ENCODE data around the gene ADH1C.
"Not testable (repeated sequence)": the region's sequence is repeated elsewhere in the genome, so short reads cannot be mapped to it uniquely, and the experiment has no call there.

ADH1C gene

DNA sequence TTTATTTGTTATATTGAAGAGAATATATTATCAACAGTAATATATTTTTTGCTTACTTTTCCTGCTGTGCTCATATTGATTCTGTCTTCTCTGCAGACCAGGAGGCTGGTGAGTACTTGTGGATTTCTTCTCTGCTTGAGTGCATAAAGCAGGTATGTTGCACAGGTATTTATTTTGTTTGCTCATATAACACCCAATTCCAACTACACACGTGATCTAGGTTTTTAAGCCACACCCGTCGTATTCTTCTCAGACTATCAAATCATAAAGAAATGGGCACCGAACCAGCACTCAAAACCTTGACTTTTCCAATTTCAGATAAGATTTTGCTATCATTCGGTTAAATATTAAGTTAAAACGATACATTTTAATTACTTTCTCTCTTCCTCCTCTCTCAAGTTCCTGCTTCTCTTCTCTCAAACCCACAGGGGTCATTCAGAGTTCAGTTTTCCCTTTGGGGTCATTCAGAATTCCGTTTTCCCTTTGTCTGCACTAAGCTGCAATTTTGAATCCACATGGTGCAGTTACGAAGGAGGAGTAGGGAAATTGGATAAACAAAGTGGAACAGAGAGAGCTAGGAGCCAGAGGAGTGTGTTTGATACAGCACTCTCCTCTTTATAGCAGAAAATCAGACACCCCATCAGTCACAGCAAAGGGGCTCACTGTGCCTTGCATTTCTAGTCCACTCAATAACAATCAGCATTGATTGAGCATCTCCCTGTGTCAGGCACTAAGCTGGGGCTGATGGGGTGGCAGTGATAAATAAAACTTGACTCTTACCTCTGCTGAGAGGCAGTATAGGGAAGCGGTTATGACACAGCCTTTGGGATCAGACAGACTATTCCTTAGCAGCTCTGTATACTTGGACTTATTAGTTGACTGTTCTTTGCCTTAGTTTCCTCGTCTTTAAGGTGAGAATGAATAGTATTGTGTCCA, at the start of gene ADH1C:
Gene ADH1C (minus strand): TSS at position 145 of the 936 bp plus-strand sequence. CDS start 71 bp downstream, at position 74.
- no peak for DNase-seq (ENCODE audit: low read depth, low spot score)

DNA sequence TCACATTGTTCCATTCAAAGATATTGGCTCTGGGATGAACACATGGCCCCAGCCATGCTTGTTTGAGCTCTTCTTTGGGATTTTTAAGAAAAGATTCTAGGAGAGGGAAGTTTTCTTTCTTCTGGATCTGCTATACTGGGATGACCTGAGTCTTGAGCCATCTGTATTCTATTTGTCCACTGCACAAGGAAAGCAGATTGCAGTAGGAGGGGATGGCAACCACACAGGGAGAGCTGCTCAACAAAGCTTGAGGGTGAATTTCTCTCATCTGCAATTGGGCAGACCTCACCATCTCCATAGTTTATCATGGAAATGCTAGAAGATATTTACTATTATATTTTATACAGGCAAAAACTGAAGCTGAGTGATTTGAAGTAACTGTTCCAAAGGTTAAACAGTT, 48.3 kb upstream of the ADH1C start:
- no peak for DNase-seq (ENCODE audit: low read depth, low spot score)

DNA sequence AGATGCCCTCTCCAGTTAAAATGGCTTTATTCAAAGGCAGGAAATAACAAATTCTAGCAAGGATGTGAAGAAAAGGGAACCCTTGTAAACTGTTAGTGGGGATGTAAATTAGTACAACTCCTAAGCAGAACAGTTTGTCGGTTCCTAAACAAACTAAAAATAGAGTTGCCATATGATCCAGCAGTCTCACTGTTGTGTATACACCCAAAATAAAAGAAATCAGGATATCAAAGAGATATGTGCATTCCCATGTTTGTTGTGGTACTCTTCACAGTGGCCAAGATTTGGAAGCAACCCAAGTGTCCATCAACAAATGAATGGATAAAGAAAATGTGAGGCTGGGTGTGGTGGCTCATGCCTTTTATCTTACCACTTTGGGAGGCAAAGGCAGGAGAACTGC, 46.5 kb upstream of the ADH1C start:
- no peak for DNase-seq (ENCODE audit: low read depth, low spot score)

DNA sequence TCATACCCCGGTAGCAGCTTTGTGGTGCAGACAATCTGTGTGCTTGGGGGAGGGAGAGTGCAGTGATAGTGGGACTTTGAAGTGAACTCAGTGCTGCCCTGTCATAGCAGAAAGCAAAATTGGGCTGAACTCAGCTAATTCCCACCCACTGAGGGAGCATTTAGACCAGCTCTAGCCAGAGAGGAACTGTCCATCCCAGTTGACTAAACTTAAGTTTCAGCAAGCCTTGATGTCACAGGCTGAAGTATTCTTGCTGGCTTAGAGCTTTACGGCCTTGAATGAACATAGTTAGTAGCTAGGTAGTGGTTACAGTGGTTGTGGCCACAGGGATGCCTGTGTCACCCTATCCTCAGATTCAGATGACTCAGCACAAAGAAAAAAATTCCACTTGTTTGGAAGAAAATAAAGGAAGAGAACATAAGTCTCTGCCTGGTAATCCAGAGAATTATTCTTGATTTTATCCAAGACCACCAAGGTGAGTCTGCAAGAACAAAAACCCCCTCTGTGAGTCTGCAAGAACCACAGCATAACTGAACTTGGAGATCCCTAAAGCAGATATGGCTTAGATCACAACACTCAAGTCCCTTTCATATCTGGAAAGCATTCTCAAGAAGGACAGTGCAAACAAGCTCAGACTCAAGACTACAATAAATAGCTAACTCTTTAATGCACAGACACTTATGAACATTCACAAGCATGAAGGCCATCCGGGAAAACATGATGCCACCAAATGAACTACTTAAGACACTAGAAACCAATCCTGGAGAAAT, 43.2 kb upstream of the ADH1C start:
- no peak for DNase-seq (ENCODE audit: low read depth, low spot score)

DNA sequence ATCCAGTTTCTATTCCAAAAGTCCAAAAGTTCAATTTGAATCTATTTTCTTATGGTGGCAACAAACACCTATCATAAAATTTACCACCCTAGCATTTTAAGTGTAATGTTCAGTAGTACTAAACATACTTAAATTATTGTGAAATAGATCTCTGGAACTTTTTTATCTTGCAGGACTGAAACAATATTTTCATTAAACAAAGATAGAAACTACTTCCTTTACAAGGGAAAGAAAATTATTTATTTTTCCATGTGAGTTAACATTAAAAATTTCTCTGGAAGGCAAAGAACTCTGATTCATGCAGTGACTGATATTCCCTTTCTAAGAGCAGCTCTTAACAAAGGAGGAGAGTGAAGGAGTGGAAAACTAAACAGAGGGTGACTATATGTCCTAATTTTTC, 42.4 kb upstream of the ADH1C start:
- DNase-seq (ENCODE audit: low read depth, low spot score): no peak

DNA sequence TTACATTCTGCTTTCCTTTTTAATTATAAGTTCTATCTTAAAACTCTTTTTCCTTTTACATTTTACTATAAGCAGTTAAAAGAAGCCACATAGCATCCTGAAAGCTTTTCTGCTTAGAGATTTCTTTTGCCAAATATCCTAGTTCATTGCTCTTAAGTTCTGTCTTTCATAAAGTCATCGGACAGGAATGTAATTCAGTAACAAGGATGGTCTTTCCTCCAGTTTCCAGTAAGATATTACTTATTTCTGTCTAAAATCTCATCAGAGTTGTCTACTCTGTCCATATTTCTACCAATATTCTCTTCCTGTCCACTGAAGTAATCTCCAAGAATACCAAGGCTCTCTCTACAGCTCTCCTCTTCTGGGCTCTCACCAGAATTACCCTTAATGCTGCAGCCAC, 37.5 kb upstream of the ADH1C start:
- DNase-seq (ENCODE audit: low read depth, low spot score): no peak

DNA sequence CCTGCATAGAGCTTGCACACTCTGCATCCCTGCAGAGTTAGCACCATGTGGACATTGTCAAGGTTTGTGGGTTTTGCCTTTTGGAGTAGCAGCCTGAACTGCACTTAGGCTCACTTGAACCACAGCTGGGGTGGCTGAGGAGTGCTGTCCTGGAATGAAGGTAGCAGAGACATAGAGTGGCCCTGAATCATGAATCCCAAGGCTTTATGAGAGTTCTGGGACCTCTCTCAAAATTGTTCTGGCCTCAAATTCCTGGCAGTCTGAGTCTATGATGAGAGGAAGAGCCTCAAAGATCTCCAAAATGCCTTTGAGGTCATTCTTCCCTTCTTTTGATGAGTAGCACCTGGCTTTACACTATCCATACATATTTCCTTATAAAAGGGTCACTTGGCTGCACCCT, 37.1 kb upstream of the ADH1C start:
- DNase-seq (ENCODE audit: low read depth, low spot score): no peak

DNA sequence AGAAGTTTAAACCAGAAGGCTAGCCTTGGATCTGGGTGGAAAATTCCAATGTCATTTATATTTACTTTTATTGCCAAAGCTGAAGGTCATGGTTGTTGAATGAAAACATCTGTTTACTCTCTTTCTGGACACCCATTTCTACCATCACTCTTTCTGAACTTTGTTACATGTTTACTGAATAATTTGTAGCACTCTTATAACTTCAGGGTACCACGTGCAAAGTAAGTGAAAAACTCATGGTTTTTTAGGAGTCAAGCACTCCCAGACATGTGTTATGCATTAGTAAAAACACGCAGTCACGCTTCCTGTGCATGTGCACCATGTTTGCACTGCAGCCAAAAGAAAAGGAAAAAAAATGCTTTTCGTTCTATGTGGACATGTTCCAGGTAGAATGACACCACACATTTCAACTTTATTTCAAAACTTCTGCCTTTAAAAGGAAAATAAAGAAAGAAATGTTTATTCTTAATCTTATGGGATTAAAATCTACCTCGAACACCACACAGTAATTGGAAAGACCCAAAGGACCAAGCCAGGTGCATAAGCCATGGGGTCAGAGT, 31.4 kb upstream of the ADH1C start:
- no peak for DNase-seq (ENCODE audit: low read depth, low spot score)

DNA sequence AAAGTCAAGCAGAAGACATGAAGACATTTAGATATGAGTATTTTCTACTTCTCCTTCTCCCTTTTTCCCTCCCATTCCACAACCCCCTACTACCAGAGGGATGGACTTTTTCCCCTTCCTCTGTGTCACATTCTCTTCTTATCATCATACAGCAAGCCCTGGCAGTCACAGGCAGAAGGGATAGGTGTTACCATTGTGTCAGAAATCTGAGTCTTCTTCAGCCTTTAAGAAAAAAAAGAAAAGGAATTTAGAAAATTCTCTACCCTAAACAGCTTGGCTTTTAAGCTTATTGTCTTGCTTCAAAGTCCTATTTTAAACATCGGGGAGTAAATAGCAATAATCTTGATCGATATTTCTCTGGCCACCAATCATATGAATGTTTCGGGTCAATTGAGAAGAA, 30.9 kb upstream of the ADH1C start:
- no peak for DNase-seq (ENCODE audit: low read depth, low spot score)

DNA sequence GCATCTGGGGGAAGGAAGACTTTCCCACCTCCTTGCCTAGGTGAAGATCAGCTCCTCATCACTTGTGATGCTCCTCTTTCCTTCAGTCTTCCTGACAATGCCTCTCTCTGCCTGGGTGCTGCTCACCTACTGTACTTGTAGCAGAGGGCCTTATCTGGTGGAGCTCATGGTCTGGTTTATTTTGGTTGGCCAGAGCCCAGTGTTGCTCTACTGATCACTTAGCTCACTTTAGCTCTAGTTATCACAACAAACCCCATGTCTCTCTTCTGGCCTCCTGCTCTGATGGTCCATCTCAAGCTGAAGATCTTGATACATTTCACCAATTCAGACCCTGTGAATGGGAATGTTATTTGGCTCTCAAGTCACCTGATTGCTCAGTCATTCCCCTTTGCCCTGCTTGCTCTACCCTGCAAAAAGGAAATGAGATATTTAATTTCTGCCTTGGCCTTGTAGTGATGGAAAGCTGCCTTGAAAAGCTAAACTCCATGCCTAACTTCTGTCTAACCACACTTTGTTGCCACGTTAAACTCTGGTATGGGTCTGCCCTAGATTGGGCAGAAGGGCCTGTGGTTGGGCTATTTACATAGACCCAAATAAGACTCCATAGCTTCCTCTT, 30.3 kb upstream of the ADH1C start:
- DNase-seq (ENCODE audit: low read depth, low spot score): no peak

DNA sequence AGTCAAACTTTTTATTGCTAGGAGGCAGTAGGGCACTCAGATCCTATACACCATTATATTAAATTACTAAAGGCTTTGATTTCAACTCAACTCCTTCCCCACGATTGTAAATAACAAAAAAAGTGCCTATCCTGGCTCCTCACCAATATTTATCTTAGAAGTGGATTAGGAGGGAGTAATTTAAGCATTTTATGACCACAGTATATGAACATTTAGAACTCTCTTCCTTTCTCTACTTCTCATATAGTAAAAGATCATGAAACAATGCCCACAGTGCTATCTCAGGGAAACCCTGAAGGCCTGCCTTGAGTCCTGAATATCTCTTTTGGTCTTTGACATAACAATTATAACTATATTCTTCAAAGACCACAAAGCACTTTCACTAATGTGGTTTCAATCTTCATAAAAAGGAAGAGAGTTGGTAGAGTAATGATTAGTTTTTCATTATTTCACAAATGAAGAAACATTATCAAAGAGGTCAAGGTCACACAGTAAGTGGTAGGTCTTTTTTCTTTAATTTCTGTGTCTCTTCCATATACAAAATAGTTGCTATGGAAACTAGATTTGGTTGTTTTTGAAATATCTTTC, 29.1 kb upstream of the ADH1C start:
- no peak for DNase-seq (ENCODE audit: low read depth, low spot score)

DNA sequence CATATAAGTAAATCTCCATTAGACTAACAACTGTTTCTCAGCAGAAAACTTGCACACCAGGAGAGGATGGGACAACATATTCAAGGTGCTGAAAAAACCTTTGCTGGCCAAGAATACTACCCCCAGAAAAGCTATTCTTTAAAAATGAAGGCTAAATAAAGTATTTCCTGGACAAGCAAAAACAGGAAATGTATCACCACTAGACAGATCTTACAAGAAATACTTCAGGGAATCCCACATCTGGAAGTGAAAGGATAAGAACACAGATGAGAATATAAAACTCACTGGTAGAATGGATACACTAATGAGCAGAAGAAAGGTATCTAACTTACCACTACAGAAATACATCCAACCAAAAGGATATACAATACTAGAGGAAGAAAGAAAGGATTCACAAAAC, 27.0 kb upstream of the ADH1C start:
- DNase-seq (ENCODE audit: low read depth, low spot score): no peak

DNA sequence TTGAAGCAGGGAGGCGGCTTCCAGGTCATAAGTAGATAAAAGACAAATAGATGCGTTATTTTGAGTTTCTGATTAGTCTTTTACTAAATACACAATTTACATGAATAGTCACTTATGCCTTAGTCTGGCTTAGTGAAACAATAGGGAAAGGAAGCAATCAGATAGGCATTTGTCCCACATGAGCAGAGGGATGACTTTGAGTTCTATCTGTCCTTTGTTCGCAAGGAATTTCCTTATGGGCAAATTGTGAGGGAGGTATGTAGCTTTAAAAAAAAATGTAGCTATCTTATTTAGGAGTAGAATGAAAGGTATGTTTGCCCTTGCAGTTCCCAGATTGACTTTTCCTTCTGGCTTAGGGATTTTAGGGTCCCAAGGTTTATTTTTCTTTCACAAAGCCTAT, 26.3 kb upstream of the ADH1C start:
- no peak for DNase-seq (ENCODE audit: low read depth, low spot score)

DNA sequence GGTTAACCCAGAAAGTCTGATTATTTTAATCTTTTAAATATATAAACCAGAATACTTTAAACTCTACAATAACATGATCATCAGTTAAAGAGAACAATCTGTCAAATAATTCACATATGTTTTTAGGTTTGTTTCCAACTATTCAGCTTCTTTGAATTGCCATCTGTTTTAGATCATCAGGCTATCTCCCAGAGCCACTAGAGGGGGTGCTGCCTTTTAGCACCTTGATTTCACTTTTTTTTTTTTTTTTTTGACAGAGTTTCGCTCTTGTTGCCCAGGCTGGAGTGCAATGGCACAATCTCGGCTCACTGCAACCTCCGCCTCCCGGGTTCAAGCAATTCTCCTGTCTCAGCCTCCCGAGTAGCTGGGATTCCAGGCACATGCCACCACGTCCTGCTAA, 24.8 kb upstream of the ADH1C start:
- not testable (repeated sequence) for DNase-seq (ENCODE audit: low read depth, low spot score)

DNA sequence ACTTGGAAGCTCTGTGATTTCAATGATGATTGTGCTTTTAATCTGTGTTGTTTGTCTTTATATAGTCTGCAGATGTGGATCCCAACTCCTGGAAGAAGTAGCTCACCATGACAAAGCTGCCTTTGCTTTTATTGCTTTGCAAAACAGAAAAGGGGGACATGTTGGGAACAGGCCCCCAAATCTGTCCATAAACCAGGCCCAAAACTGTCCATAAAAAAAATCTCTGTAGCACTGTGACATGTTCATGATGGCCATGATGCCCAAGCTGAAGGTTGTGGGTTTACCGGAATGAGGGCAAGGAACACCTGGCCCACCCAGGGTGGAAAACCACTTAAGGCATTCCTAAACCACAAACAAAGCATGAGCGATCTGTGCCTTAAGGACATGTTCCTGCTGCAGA, 19.9 kb upstream of the ADH1C start:
- DNase-seq (ENCODE audit: low read depth, low spot score): not testable (repeated sequence)

DNA sequence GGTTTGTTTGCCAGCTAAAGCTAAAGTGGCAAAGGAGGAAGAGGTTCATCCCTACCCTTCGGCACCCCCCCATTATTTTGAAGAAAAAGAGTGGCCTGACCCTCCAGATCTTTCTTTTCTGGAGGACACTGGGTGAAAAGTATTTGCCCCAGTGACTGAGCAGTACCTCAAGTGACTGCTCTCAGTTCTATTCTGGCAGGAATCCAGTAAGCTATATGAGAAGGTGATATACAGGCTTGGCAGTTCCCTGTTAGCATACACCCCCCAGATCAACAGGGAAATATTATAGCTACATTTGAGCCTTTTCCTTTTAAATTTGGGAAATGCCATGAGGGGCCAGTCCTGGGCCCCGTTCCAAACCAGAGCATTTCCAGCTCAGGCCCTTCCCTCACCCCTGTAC, 15.3 kb upstream of the ADH1C start:
- not testable (repeated sequence) for DNase-seq (ENCODE audit: low read depth, low spot score)

DNA sequence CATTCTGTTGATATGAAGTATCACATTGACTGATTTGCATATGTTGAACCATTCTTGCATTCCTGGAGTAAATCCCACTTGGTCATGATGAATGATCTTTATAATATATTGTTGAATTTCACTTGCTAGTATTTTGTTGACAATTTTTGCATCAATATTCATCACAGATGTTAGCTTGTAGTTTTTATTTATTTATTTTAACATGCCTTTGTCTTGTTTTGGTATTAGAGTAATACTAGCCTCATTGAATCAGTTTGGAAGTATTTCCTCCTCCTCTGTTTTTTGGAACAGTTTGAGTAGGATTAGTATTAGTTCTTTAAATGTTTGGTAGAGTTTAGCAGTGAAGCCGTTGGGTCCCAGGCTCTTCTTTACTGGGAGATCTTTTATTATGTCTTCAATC, 13.9 kb upstream of the ADH1C start:
- DNase-seq (ENCODE audit: low read depth, low spot score): no peak

DNA sequence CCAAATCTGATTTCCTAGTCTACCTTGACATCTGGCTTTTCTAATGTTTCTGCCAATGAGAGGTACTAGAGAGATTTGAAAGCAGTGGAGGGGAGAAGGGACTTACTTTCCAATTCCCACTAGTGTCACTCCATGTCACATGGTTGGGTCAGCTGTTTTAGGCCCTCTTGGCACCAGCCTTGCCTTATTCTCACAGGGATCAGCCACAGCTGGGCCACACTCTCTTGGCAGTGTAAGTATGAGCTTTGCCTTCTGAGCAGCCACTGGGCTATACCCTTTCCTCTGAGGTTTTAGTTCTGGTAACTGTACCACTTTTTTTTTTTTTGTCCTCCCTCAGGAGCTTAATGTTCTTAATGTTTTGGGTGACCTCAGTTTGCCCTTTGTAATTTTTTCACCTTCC, 10.2 kb upstream of the ADH1C start:
- no peak for DNase-seq (ENCODE audit: low read depth, low spot score)

DNA sequence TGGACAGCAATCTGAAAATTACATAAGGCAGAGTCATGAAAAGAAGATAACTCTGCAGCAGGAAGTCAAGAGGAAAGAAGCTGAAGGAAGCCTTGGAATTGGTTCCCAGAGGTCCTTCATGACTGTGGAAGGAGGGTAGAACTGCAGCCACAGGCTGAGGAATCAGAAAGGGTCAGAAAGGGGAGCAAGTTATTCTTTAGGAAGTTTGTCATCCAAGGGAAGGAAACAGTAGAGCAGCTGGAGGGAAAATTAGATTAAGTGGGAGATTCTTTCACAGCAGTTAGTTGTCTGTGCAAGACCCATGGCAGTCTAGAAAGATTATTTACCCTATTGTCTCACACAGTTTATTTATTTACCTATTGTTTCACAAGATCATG, 9.3 kb upstream of the ADH1C start:
- DNase-seq (ENCODE audit: low read depth, low spot score): no peak

DNA sequence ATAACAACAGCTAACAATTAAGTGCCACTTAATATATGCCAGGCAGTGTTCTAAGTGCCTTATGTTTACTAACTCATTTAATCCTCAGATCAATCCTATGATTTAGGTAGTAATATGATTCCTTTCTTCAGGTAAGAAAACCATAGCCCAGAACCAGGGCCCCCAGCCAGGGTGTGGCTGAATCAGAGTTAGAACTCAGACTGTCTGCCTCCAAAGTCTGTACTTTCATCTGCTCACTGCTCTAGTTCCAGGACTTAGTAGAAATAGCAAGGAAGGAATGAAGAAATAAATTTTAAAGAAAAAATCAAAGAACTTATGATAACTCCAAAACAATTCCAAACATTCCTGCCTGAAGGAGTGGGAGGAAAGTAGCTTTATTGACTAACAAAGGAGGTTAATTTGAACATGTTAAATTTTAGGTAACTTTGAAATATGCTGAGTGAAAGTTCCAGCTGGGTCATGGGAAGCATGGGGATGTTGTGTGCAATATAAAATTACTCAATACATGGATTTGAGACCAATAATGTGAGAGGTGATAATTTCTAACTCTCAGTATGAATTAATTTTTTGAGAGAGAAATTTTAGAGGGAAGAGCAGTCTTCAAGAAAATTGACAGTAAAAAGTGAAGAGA, 8.8 kb upstream of the ADH1C start:
- DNase-seq (ENCODE audit: low read depth, low spot score): no peak

DNA sequence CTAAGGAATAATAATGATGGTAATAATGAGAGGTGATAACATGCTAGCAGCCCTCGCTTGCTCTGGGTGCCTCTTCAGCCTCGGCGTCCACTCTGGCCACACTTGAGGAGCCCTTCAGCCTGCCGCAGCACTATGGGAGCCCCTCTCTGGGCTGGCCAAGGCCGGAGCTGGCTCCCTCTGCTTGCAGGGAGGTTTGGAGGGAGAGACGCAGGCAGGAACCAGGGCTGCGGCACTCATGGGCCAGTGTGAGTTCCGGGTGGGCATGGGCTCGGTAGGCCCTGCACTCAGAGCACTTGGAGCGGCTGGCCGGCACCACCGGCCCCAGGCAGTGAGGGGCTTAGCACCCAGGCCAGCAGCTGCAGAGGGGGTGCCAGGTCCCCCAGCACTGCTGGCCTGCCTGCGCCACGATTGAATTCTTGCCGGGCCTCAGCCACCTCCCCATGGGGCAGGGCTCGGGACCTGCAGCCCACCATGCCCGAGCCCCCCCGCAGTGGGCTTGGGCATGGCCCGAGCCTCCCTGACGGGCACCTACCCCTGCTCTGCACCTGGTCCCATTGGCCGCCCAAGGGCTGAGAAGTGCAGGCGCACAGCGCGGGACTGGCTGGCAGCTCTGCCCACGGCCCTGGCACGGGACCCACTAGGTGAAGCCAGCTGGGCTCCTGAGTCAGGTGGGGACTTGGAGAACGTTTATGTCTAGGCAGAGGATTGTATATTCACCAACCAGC, 7.1 kb upstream of the ADH1C start:
- no peak for DNase-seq (ENCODE audit: low read depth, low spot score)

Measured in smooth muscle cell of the brain vasculature (primary cell).